ENCODE measurements around the gene DUOXA1.

- TF ChIP-seq EZH2 (IDR thresholded peaks at IDR 0.05; ENCODE audit: borderline replicate concordance, insufficient read depth, low read depth, low read length, poor library complexity, severe bottlenecking) (no peak), CTCF (IDR thresholded peaks at IDR 0.05) (peak; percentile 93)
These were observed 3.0 kb downstream of the DUOXA1 start for GRCh38 chr15:45126535-45127158.
